ENCODE measurements around the gene BCAP29.

BCAP29 gene

GRCh38 chr7:107584716-107585115 lies 4.7 kb downstream of the BCAP29 start:
- Histone ChIP-seq H3K27me3 (replicated peaks; ENCODE audit: control insufficient read depth, insufficient read depth, low read length) (no peaks in the 10 kb centered on the region), H3K4me3 (ENCODE audit: low read length) (no peak overlapping the region), H3K36me3 (ENCODE audit: control insufficient read depth, insufficient read depth, low read length, severe bottlenecking) (peaks cover 39% of the 10 kb centered on the region), H3K9ac (ENCODE audit: low read length) (no peak overlapping the region), H3K4me1 (ENCODE audit: control insufficient read depth, insufficient read depth, low read length) (peaks cover 22% of the 10 kb centered on the region), H3K9me3 (ENCODE audit: control insufficient read depth, low read length) (no peaks in the 10 kb centered on the region)
- no peak for DNase-seq (ENCODE audit: low read depth)

DNA sequence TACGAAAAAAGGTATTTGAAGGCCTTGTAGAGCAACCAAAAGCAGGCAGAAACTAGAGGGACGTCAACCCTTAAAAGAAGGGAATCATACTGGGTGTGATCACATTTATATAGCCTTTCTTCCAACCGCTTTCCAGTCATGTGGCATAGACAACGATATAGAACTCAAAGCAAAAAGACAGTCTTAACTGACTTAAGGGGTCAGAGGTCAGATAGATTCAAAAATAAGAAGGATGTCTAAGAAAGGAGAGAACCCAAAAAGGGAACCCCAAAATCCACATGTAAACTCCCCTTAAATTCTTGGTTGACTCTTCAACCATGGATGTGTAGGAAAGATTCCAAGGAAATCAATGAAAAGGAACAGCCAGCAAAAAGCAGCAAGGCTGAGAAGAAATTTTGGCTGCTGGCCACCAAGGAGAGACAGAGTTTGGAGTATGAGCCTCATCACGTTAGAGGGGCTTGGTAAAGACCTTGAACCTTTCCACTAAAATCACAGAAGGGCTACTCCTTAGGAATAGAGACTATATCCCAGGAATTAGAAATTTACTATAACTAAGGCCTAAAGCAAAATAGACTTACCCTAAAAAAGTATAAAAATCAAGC lies 8.6 kb downstream of the BCAP29 start:
- H3K9me3 ChIP-seq (ENCODE audit: control insufficient read depth, low read length): no peaks in the 10 kb centered on the region
- no peak overlapping the region for H3K4me3 ChIP-seq (ENCODE audit: low read length)
- H3K36me3 ChIP-seq (ENCODE audit: control insufficient read depth, insufficient read depth, low read length, severe bottlenecking): peaks cover 39% of the 10 kb centered on the region
- no peaks in the 10 kb centered on the region for H3K27me3 ChIP-seq (replicated peaks; ENCODE audit: control insufficient read depth, insufficient read depth, low read length)
- H3K9ac ChIP-seq (ENCODE audit: low read length): no peak overlapping the region
- DNase-seq (ENCODE audit: low read depth): no peak
- peaks cover 13% of the 10 kb centered on the region for H3K4me1 ChIP-seq (ENCODE audit: control insufficient read depth, insufficient read depth, low read length)

DNA sequence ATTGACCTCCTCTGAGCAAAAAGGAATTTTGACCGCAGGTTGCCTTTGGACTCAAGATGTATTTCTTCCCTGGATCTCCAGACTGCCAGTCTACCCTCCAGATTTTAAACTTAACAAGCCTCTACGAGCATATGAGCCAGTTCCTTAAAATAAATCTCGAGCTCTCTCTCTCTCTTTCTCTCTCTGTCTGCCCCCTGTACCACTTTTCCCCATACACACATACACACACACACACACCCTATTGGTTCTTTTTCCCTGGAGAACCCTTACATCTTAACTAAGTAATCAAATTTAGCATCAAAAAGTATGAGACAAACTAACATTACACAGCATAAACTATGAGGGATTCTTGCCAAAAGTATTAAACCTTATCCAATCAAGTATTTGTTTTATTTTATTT lies 11.4 kb downstream of the BCAP29 start:
- Histone ChIP-seq H3K4me3 (ENCODE audit: low read length) (no peak overlapping the region), H3K9me3 (ENCODE audit: control insufficient read depth, low read length) (no peaks in the 10 kb centered on the region), H3K4me1 (ENCODE audit: control insufficient read depth, insufficient read depth, low read length) (peaks cover 29% of the 10 kb centered on the region), H3K36me3 (ENCODE audit: control insufficient read depth, insufficient read depth, low read length, severe bottlenecking) (peaks cover 17% of the 10 kb centered on the region), H3K27me3 (replicated peaks; ENCODE audit: control insufficient read depth, insufficient read depth, low read length) (no peaks in the 10 kb centered on the region), H3K9ac (ENCODE audit: low read length) (no peak overlapping the region)
- peak; percentile 26 for DNase-seq (ENCODE audit: low read depth)

DNA sequence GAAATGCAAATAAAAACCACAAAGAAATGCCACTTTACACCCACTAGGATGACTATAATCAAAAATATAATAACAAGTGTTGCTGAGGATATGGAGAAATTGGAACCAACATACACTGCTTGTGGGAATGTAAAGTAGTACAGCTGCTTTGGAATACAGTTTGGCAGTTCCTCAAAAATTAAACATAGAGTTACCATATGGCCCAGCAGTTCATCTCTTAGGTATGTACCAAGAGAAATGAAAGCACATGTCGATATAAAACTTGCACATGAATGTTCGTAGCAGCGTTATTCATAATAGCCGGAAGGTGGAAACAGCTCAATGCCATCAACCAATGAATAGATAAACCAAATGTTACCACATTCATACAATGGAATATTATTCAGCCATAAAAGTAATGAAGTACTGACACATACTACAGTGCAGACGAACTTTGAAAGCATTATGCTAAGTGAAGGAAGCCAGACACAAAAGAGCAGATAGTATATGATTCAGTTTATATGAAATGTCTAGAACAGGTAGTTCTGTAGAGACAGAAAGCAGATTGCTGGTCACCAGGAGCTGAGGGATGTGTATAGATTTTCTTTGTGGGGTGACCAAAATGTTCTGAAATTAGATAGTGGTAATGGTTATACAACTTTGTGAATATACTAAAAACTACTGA lies 12.4 kb downstream of the BCAP29 start:
- Histone ChIP-seq H3K9ac (ENCODE audit: low read length) (no peak overlapping the region), H3K4me3 (ENCODE audit: low read length) (no peak overlapping the region), H3K36me3 (ENCODE audit: control insufficient read depth, insufficient read depth, low read length, severe bottlenecking) (peaks cover 22% of the 10 kb centered on the region), H3K9me3 (ENCODE audit: control insufficient read depth, low read length) (no peaks in the 10 kb centered on the region), H3K27me3 (replicated peaks; ENCODE audit: control insufficient read depth, insufficient read depth, low read length) (no peaks in the 10 kb centered on the region), H3K4me1 (ENCODE audit: control insufficient read depth, insufficient read depth, low read length) (peaks cover 29% of the 10 kb centered on the region)
- peak; percentile 76 for DNase-seq (ENCODE audit: low read depth)

DNA sequence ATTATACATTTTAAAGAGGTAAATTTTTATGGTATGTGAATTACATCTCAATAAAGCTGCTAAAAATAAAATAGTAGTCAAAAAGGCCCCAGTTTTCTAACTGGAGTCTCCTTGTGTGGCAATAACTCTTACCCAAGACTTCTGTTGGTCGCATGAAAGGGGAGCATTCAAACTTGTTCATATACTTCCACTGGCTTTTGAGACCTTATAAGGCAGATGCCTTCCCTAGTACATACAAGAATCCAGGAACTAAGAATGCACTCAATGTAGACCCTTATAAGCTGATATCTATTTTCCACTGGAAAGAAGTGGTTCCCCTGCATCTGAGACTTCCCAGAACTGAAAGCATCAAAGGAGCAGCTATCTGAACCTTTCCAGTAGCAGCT lies 13.0 kb downstream of the BCAP29 start:
- H3K27me3 ChIP-seq (replicated peaks; ENCODE audit: control insufficient read depth, insufficient read depth, low read length): no peaks in the 10 kb centered on the region
- H3K4me3 ChIP-seq (ENCODE audit: low read length): no peak overlapping the region
- peaks cover 23% of the 10 kb centered on the region for H3K36me3 ChIP-seq (ENCODE audit: control insufficient read depth, insufficient read depth, low read length, severe bottlenecking)
- H3K9me3 ChIP-seq (ENCODE audit: control insufficient read depth, low read length): no peaks in the 10 kb centered on the region
- H3K9ac ChIP-seq (ENCODE audit: low read length): no peak overlapping the region
- DNase-seq (ENCODE audit: low read depth): no peak
- peaks cover 29% of the 10 kb centered on the region for H3K4me1 ChIP-seq (ENCODE audit: control insufficient read depth, insufficient read depth, low read length)

DNA sequence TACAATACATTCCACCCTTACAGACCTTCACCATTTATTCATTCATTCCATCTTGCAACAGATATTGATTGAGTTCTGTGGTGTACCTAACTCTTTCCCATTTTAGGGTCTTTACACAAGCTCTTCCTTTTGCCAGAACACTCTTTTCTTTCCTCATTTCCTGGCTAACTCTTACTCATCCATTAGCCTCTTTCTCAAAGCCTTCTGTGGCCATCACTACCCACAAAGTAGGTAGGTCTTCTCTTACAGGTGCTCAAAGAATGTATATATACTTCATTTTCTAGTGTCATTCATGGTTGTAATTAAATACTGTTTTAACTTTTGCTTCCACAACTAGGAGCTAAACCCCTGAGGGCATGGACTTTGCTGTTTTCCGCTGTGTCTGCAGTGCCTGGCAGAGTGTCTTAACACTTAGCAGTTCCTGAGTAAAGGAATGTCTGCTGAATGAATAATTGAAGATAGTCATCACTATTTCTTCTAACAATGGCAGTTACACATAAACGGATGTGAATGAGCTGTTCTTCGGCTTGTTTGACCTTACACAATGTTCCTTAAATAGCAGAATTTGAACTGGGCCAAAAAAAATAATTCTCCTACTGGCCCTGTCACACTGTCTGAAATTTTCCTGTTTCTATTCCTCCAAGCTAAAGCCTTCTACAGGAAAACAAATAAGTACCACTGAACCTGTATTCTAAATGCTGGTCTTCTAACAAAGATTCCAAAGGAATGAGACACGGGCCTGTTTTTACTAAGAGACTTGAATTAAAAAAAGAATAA lies 15.1 kb downstream of the BCAP29 start:
- H3K9ac ChIP-seq (ENCODE audit: low read length): no peak overlapping the region
- no peaks in the 10 kb centered on the region for H3K27me3 ChIP-seq (replicated peaks; ENCODE audit: control insufficient read depth, insufficient read depth, low read length)
- no peak overlapping the region for H3K4me3 ChIP-seq (ENCODE audit: low read length)
- H3K9me3 ChIP-seq (ENCODE audit: control insufficient read depth, low read length): no peaks in the 10 kb centered on the region
- peaks cover 18% of the 10 kb centered on the region for H3K36me3 ChIP-seq (ENCODE audit: control insufficient read depth, insufficient read depth, low read length, severe bottlenecking)
- H3K4me1 ChIP-seq (ENCODE audit: control insufficient read depth, insufficient read depth, low read length): peaks cover 29% of the 10 kb centered on the region
- DNase-seq (ENCODE audit: low read depth): peak; percentile 87

GRCh38 chr7:107596881-107597581 lies 17.0 kb downstream of the BCAP29 start:
- no peak overlapping the region for H3K4me3 ChIP-seq (ENCODE audit: low read length)
- no peak overlapping the region for H3K9ac ChIP-seq (ENCODE audit: low read length)
- no peaks in the 10 kb centered on the region for H3K9me3 ChIP-seq (ENCODE audit: control insufficient read depth, low read length)
- peaks cover 37% of the 10 kb centered on the region for H3K36me3 ChIP-seq (ENCODE audit: control insufficient read depth, insufficient read depth, low read length, severe bottlenecking)
- DNase-seq (ENCODE audit: low read depth): peak; percentile 19
- peaks cover 29% of the 10 kb centered on the region for H3K4me1 ChIP-seq (ENCODE audit: control insufficient read depth, insufficient read depth, low read length)
- no peaks in the 10 kb centered on the region for H3K27me3 ChIP-seq (replicated peaks; ENCODE audit: control insufficient read depth, insufficient read depth, low read length)

GRCh38 chr7:107597582-107597916 lies 17.5 kb downstream of the BCAP29 start:
- peaks cover 39% of the 10 kb centered on the region for H3K36me3 ChIP-seq (ENCODE audit: control insufficient read depth, insufficient read depth, low read length, severe bottlenecking)
- H3K9me3 ChIP-seq (ENCODE audit: control insufficient read depth, low read length): no peaks in the 10 kb centered on the region
- no peak overlapping the region for H3K4me3 ChIP-seq (ENCODE audit: low read length)
- H3K9ac ChIP-seq (ENCODE audit: low read length): no peak overlapping the region
- no peak for DNase-seq (ENCODE audit: low read depth)
- H3K27me3 ChIP-seq (replicated peaks; ENCODE audit: control insufficient read depth, insufficient read depth, low read length): no peaks in the 10 kb centered on the region
- H3K4me1 ChIP-seq (ENCODE audit: control insufficient read depth, insufficient read depth, low read length): peaks cover 25% of the 10 kb centered on the region

DNA sequence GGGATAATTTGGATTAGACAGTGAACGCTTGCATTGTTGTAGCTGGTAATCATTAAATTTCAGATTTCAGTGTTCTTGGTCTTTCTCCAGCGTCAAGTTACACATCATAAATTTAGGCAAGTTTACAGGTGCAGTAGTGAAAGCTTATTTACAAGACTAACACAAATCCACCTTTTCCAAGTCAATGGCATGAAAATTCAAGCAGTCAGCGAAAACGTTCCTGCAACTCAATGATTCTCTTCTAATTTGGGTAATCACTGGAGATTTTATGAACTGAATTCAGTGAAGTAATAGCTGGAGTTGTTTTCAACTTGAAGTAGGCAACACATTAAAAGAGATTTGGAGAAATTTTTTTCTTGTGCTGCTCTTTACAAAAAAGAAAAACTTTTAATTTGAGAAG lies 17.9 kb downstream of the BCAP29 start:
- H3K4me1 ChIP-seq (ENCODE audit: control insufficient read depth, insufficient read depth, low read length): peaks cover 21% of the 10 kb centered on the region
- no peak overlapping the region for H3K9ac ChIP-seq (ENCODE audit: low read length)
- H3K4me3 ChIP-seq (ENCODE audit: low read length): no peak overlapping the region
- H3K27me3 ChIP-seq (replicated peaks; ENCODE audit: control insufficient read depth, insufficient read depth, low read length): no peaks in the 10 kb centered on the region
- DNase-seq (ENCODE audit: low read depth): no peak
- peaks cover 39% of the 10 kb centered on the region for H3K36me3 ChIP-seq (ENCODE audit: control insufficient read depth, insufficient read depth, low read length, severe bottlenecking)
- H3K9me3 ChIP-seq (ENCODE audit: control insufficient read depth, low read length): no peaks in the 10 kb centered on the region

GRCh38 chr7:107599262-107599661 lies 19.2 kb downstream of the BCAP29 start:
- H3K36me3 ChIP-seq (ENCODE audit: control insufficient read depth, insufficient read depth, low read length, severe bottlenecking): peaks cover 43% of the 10 kb centered on the region

DNA sequence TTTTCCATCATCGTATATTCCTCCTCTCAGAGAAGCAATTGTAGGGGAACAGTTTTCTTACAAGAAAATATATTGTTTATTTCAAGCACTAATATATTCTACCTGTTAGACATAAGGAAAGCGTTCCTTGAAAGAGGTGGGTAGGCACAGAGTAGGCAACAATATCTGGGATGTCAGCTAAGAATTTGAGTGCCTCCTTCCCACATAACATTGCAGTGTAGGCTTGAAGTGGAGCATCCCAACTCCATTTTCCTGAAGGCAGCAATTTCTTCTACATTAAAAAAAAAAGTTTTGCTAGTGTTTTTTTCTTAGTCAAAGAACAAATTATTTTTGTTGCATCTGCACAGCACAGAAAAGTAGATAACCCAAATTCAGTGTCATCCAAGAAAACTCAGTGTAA lies 20.8 kb downstream of the BCAP29 start:
- Histone ChIP-seq H3K36me3 (ENCODE audit: control insufficient read depth, insufficient read depth, low read length, severe bottlenecking) (peaks cover 51% of the 10 kb centered on the region), H3K4me1 (ENCODE audit: control insufficient read depth, insufficient read depth, low read length) (peaks cover 3% of the 10 kb centered on the region), H3K27me3 (replicated peaks; ENCODE audit: control insufficient read depth, insufficient read depth, low read length) (no peaks in the 10 kb centered on the region), H3K9ac (ENCODE audit: low read length) (no peak overlapping the region), H3K9me3 (ENCODE audit: control insufficient read depth, low read length) (no peaks in the 10 kb centered on the region), H3K4me3 (ENCODE audit: low read length) (no peak overlapping the region)
- DNase-seq (ENCODE audit: low read depth): no peak

More at GRCh38 chr7:107599262-107599661, 19.2 kb downstream of the BCAP29 start:
- no peaks in the 10 kb centered on the region for H3K9me3 ChIP-seq (ENCODE audit: control insufficient read depth, low read length)
- peaks cover 16% of the 10 kb centered on the region for H3K4me1 ChIP-seq (ENCODE audit: control insufficient read depth, insufficient read depth, low read length)
- H3K27me3 ChIP-seq (replicated peaks; ENCODE audit: control insufficient read depth, insufficient read depth, low read length): no peaks in the 10 kb centered on the region
- no peak overlapping the region for H3K9ac ChIP-seq (ENCODE audit: low read length)
- no peak for DNase-seq (ENCODE audit: low read depth)
- H3K4me3 ChIP-seq (ENCODE audit: low read length): no peak overlapping the region
